Inferior parietal cortex (tissue), 1 donor: Measurements from ENCODE around the gene CSMD2.

Experiments
- DNase-seq: peaks from one replicate; pipeline ENCODE4 v3.0.0-alpha.2; 2016; ENCODE audit errors: extremely low spot score

The CSMD2 gene

GRCh38 chr1:33854091-33854490 is 310.9 kb downstream of the CSMD2 start:
- no peak for DNase-seq

GRCh38 chr1:33853431-33853830 is 311.6 kb downstream of the CSMD2 start:
- no peak for DNase-seq

- DNase-seq, result no peak
Measured at GRCh38 chr1:33852711-33853110, 312.3 kb downstream of the CSMD2 start.

- DNase-seq, result no peak
Measured at GRCh38 chr1:33850481-33850880, 314.5 kb downstream of the CSMD2 start.

- no peak for DNase-seq
Measured at GRCh38 chr1:33849211-33849610, 315.8 kb downstream of the CSMD2 start.

GRCh38 chr1:33848205-33848937 is 316.7 kb downstream of the CSMD2 start:
- DNase-seq, result no peak

GRCh38 chr1:33846861-33847260 is 318.2 kb downstream of the CSMD2 start:
- DNase-seq, result no peak

- no peak for DNase-seq
Measured at GRCh38 chr1:33844166-33844565, 320.9 kb downstream of the CSMD2 start.

- DNase-seq, result no peak
Measured at GRCh38 chr1:33842348-33842747, 322.7 kb downstream of the CSMD2 start.

- DNase-seq, result no peak
Measured at GRCh38 chr1:33841494-33841893, 323.5 kb downstream of the CSMD2 start.

- DNase-seq, result no peak
Measured at GRCh38 chr1:33837635-33838034, 327.4 kb downstream of the CSMD2 start.

GRCh38 chr1:33836911-33837310 is 328.1 kb downstream of the CSMD2 start:
- DNase-seq, result no peak

- no peak for DNase-seq
Measured at GRCh38 chr1:33828654-33829053, 336.4 kb downstream of the CSMD2 start.

- no peak for DNase-seq
Measured at GRCh38 chr1:33828059-33828458, 337.0 kb downstream of the CSMD2 start.

GRCh38 chr1:33826711-33827110 is 338.3 kb downstream of the CSMD2 start:
- DNase-seq, result no peak

- DNase-seq, result no peak
Measured at GRCh38 chr1:33826311-33826710, 338.7 kb downstream of the CSMD2 start.

- DNase-seq, result no peak
Measured at GRCh38 chr1:33825506-33825905, 339.5 kb downstream of the CSMD2 start.

GRCh38 chr1:33824971-33825370 is 340.1 kb downstream of the CSMD2 start:
- no peak for DNase-seq

- DNase-seq, result no peak
Measured at GRCh38 chr1:33824321-33824720, 340.7 kb downstream of the CSMD2 start.

- no peak for DNase-seq
Measured at GRCh38 chr1:33823830-33824229, 341.2 kb downstream of the CSMD2 start.

- no peak for DNase-seq
Measured at GRCh38 chr1:33823401-33823800, 341.6 kb downstream of the CSMD2 start.

- DNase-seq, result no peak
Measured at GRCh38 chr1:33822396-33822795, 342.6 kb downstream of the CSMD2 start.

GRCh38 chr1:33821291-33821690 is 343.7 kb downstream of the CSMD2 start:
- DNase-seq, result no peak

- DNase-seq, result no peak
Measured at GRCh38 chr1:33820804-33821203, 344.2 kb downstream of the CSMD2 start.
